H1 (cell line): ENCODE data around the gene NUB1. TPM values are rescaled to one million over a fixed set of nuclear protein-coding genes. Genes with fewer than 3 reads are reported as not detected.

Experiments used
- CTCF ChIA-PET: fragments of 300-600 bp; sonication (Branson Sonifier 250); formaldehyde crosslinking; loops from one replicate; lab custom pipeline; 2021; ENCODE audit not compliant: partially characterized antibody; lab: Charles Lee
- POLR2A ChIA-PET: fragments of 300-600 bp; sonication (Branson Sonifier 250); formaldehyde crosslinking; loops from one replicate; lab custom pipeline; 2021; ENCODE audit warnings: inconsistent platforms; ENCODE audit not compliant: partially characterized antibody; lab: Charles Lee
- DNase-seq, 2 experiments: peaks; one replicate each; pipeline versions ENCODE4 v3.0.0 to v3.0.0-alpha.2; 2010 to 2022; ENCODE audit warnings: low spot score in 2 of 2, low read depth in 1 of 2, mixed read lengths in 1 of 2
- FAIRE-seq: peaks from 2 replicates; lab custom pipeline; 2011; peaks lifted over from hg19 to GRCh38; lab: Jason Lieb, UNC
- H2AFZ ChIP-seq: 2 replicates; pipeline ENCODE4 v1.8.1; 2012; ENCODE audit warnings: low read length, inconsistent platforms
- H2AK5ac ChIP-seq: 2 replicates; pipeline ENCODE4 v1.6.1; 2013; ENCODE audit warnings: low read depth, low read length
- H2BK120ac ChIP-seq: replicated peaks from 2 replicates; pipeline ENCODE3; 2013; ENCODE audit warnings: low read depth, low read length, inconsistent platforms
- H2BK12ac ChIP-seq: 2 replicates; pipeline ENCODE4 v1.6.1; 2013; ENCODE audit warnings: low read depth, low read length
- H2BK15ac ChIP-seq: 2 replicates; pipeline ENCODE4 v1.6.1; 2013; ENCODE audit warnings: low read length
- H2BK20ac ChIP-seq: 2 replicates; pipeline ENCODE4 v1.6.1; 2013; ENCODE audit warnings: low read length
- H2BK5ac ChIP-seq: 2 replicates; pipeline ENCODE4 v1.6.1; 2013; ENCODE audit warnings: low read depth, low read length
- H3K14ac ChIP-seq: 2 replicates; pipeline ENCODE4 v1.6.1; 2013; ENCODE audit warnings: inconsistent platforms; ENCODE audit not compliant: insufficient read length
- H3K18ac ChIP-seq: 2 replicates; pipeline ENCODE4 v1.6.1; 2013; ENCODE audit warnings: low read length; ENCODE audit errors: extremely low read depth
- H3K23ac ChIP-seq: 2 replicates; pipeline ENCODE4 v1.6.1; 2013; ENCODE audit warnings: inconsistent platforms; ENCODE audit not compliant: insufficient read length
- H3K23me2 ChIP-seq: 2 replicates; pipeline ENCODE4 v1.6.1; 2013; ENCODE audit warnings: low read depth, low read length
- H3K27ac ChIP-seq: 2 replicates; pipeline ENCODE4 v1.6.1; 2011; ENCODE audit warnings: low read depth, low read length, inconsistent platforms
- H3K27me3 ChIP-seq, 4 experiments: replicated peaks in 1 of 4; 1 replicate in 1 of 4; 2 replicates in 3 of 4; pipeline versions ENCODE4 v1.6.1 to v1.8.1; 2011 to 2013; ENCODE audit warnings: low read length in 3 of 4, mild to moderate bottlenecking in 3 of 4, inconsistent platforms in 2 of 4, mixed read lengths in 2 of 4, moderate library complexity in 1 of 4; ENCODE audit not compliant: control insufficient read depth in 3 of 4, insufficient read depth in 3 of 4; ENCODE audit errors: extremely low read depth in 1 of 4
- H3K36me3 ChIP-seq, 4 experiments: 2 replicates each; pipeline versions ENCODE4 v1.6.1 to v1.8.1; 2011 to 2013; ENCODE audit warnings: mild to moderate bottlenecking in 4 of 4, low read length in 3 of 4, moderate library complexity in 2 of 4, control low read depth in 1 of 4, inconsistent platforms in 1 of 4; ENCODE audit not compliant: insufficient read depth in 4 of 4, control insufficient read depth in 2 of 4
- H3K4ac ChIP-seq: replicated peaks from 2 replicates; pipeline ENCODE3; 2013; ENCODE audit warnings: low read length, low read depth, mixed read lengths, inconsistent platforms; ENCODE audit not compliant: insufficient read length
- H3K4me1 ChIP-seq, 4 experiments: replicated peaks in 1 of 4; 1 replicate in 1 of 4; 2 replicates in 3 of 4; pipeline versions ENCODE4 v1.6.1 to v1.8.1; 2011 to 2013; ENCODE audit warnings: low read length in 3 of 4, inconsistent platforms in 2 of 4, mixed read lengths in 1 of 4; ENCODE audit not compliant: insufficient read depth in 4 of 4, control insufficient read depth in 3 of 4
- H3K4me2 ChIP-seq, 2 experiments: 2 replicates each; pipeline versions ENCODE4 v1.6.1 to v1.8.1; 2011 to 2013; ENCODE audit warnings: low read depth in 2 of 2, low read length in 2 of 2, control low read depth in 1 of 2, inconsistent platforms in 1 of 2, mild to moderate bottlenecking in 1 of 2; ENCODE audit not compliant: insufficient read depth in 1 of 2
- H3K4me3 ChIP-seq, 4 experiments: fragments of 200-600, 300-600 bp in 1 of 4; sonication (generic), shearing (Covaris generic), sonication (Bioruptor Twin) in 1 of 4; 2 replicates each; pipeline versions ENCODE4 v1.5.1 to v1.8.1; 2011 to 2016; ENCODE audit warnings: low read length in 4 of 4, low read depth in 3 of 4, control low read depth in 2 of 4, inconsistent platforms in 2 of 4, mild to moderate bottlenecking in 2 of 4, mixed read lengths in 1 of 4, moderate library complexity in 1 of 4; ENCODE audit not compliant: insufficient read depth in 2 of 4; ENCODE audit errors: extremely low read depth in 1 of 4
- H3K56ac ChIP-seq: replicated peaks from 2 replicates; pipeline ENCODE3; 2013; ENCODE audit warnings: low read depth, mild to moderate bottlenecking, mixed read lengths, low read length, inconsistent platforms; ENCODE audit not compliant: insufficient read length
- H3K79me1 ChIP-seq: 2 replicates; pipeline ENCODE4 v1.6.1; 2013; ENCODE audit warnings: low read depth, low read length, control low read depth
- H3K79me2 ChIP-seq, 2 experiments: 2 replicates each; pipeline versions ENCODE4 v1.6.1 to v1.8.1; 2012 to 2013; ENCODE audit warnings: low read length in 2 of 2, mild to moderate bottlenecking in 2 of 2, inconsistent platforms in 1 of 2; ENCODE audit not compliant: insufficient read depth in 2 of 2, control insufficient read depth in 1 of 2
- H3K9ac ChIP-seq, 4 experiments: replicated peaks in 1 of 4; 1 replicate in 1 of 4; 2 replicates in 3 of 4; pipeline versions ENCODE4 v1.6.1 to v1.8.1; 2011 to 2013; ENCODE audit warnings: low read depth in 3 of 4, low read length in 3 of 4, control low read depth in 2 of 4, mild to moderate bottlenecking in 2 of 4, moderate library complexity in 2 of 4, inconsistent platforms in 1 of 4; ENCODE audit errors: extremely low read depth in 1 of 4
- H3K9me3 ChIP-seq, 2 experiments: 2 replicates each; pipeline versions ENCODE4 v1.6.1 to v1.8.1; 2012 to 2013; ENCODE audit warnings: mild to moderate bottlenecking in 2 of 2, moderate library complexity in 2 of 2, control low read depth in 1 of 2, inconsistent platforms in 1 of 2, low read depth in 1 of 2, low read length in 1 of 2, mixed read lengths in 1 of 2; ENCODE audit not compliant: insufficient read depth in 2 of 2
- H4K20me1 ChIP-seq, 2 experiments: replicated peaks in 1 of 2; 2 replicates each; pipeline versions ENCODE3 to v1.8.1; 2011 to 2013; ENCODE audit warnings: inconsistent platforms in 2 of 2, low read length in 2 of 2, mild to moderate bottlenecking in 1 of 2; ENCODE audit not compliant: insufficient read depth in 2 of 2, control insufficient read depth in 1 of 2
- H4K5ac ChIP-seq: 2 replicates; pipeline ENCODE4 v1.6.1; 2013; ENCODE audit warnings: low read length, low read depth, mixed read lengths, inconsistent platforms; ENCODE audit not compliant: insufficient read length
- H4K8ac ChIP-seq: 2 replicates; pipeline ENCODE4 v1.8.0; 2013; ENCODE audit warnings: mild to moderate bottlenecking, moderate library complexity, low read length, inconsistent platforms; ENCODE audit not compliant: insufficient read depth; ENCODE audit errors: extremely low read depth
- H4K91ac ChIP-seq: replicated peaks from 2 replicates; pipeline ENCODE3; 2013; ENCODE audit warnings: low read length, mixed read lengths, inconsistent platforms; ENCODE audit not compliant: insufficient read length
- BACH1 ChIP-seq: IDR thresholded peaks from 2 replicates; pipeline ENCODE4 v1.6.1; 2012; ENCODE audit warnings: low read length, improper control_type of control experiment
- EGR1 ChIP-seq: IDR thresholded peaks from 2 replicates; pipeline ENCODE4 v1.6.1; 2011; ENCODE audit warnings: low read depth, low read length, borderline replicate concordance
- MAFK ChIP-seq: IDR thresholded peaks from 2 replicates; pipeline ENCODE4 v1.6.1; 2012; ENCODE audit warnings: low read depth, mild to moderate bottlenecking, improper control_type of control experiment, low read length
- SIN3A ChIP-seq, 2 experiments: IDR thresholded peaks in 1 of 2; conservative IDR thresholded peaks in 1 of 2; 2 replicates each; pipeline ENCODE4 v1.6.1; 2011 to 2012; ENCODE audit warnings: low read length in 2 of 2, improper control_type of control experiment in 1 of 2, low read depth in 1 of 2, mild to moderate bottlenecking in 1 of 2
- SRF ChIP-seq: IDR thresholded peaks from 2 replicates; pipeline ENCODE4 v1.6.1; 2011; ENCODE audit warnings: mild to moderate bottlenecking, low read depth, low read length, moderate library complexity
- TAF7 ChIP-seq: optimal IDR thresholded peaks from 2 replicates; pipeline ENCODE3; 2011; ENCODE audit warnings: low read depth, mild to moderate bottlenecking, inconsistent platforms, low read length, moderate library complexity, borderline replicate concordance
- YY1 ChIP-seq: IDR thresholded peaks from 2 replicates; pipeline ENCODE4 v1.6.1; 2011; ENCODE audit warnings: low read depth, mild to moderate bottlenecking, low read length
- WGBS, 2 experiments: shearing (Covaris generic) in 1 of 2; methylation state at CpG; one replicate each; pipeline versions ENCODE4 v1.1.6 to v1.1.7; 2013 to 2015; ENCODE audit warnings: low lambda C conversion rate in 2 of 2, mixed read lengths in 2 of 2, inconsistent platforms in 1 of 2, low coverage in 1 of 2, missing lambda C conversion rate in 1 of 2; ENCODE audit not compliant: insufficient replicate concordance in 2 of 2, insufficient coverage in 1 of 2, insufficient read length in 1 of 2; ENCODE audit errors: extremely low coverage in 1 of 2, missing lambda C conversion rate in 1 of 2; 5-methylcytosine and 5-hydroxymethylcytosine counted together
- polyA plus RNA-seq, 7 experiments: library from polyadenylated mRNA; depleted of rRNA in 3 of 7; stranded (reverse) in 5 of 7; unstranded in 2 of 7; fragments of >200 nt in 5 of 7; fragments of 200-250 nt in 2 of 7; gene quantifications; 1 replicate in 5 of 7; 2 replicates in 1 of 7; 4 replicates in 1 of 7; pipeline versions ENCODE4 v1.2.1 to v1.2.3, GENCODE V29; 2011 to 2013; ENCODE audit warnings: missing spikeins in 2 of 7, mixed read lengths in 2 of 7
- total RNA-seq: library from RNA; stranded (reverse); fragmentation: NEBNext Ultra II Directional; extraction: Animal tissue kit (Norgen Biotek cat#: 25700); gene quantifications from 2 replicates; pipeline ENCODE4 v1.2.1, GENCODE V29; 2021
- TF ChIP-seq, protein P1 (sequence below): IDR thresholded peaks from 2 replicates; pipeline ENCODE4 v1.6.1; 2011; ENCODE audit warnings: low read length, improper control_type of control experiment

Gene NUB1
- total and polyA plus RNA-seq, 2 of the 8 experiments (the other 6 are each of a cell fraction or from before 2014, with no cell fraction given) = 22.1 to 43.5 TPM

GRCh38 chr7:151337346-151337745, 4.3 kb upstream of the NUB1 start:
- Histone ChIP-seq H3K9me3 (no peaks in the 10 kb centered on the region), H3K27ac (no peak overlapping the region), H2AFZ (no peak overlapping the region), H3K4ac (no peak overlapping the region), H4K5ac (no peak overlapping the region), H3K9ac (no peak overlapping the region), H3K4me1 (peaks cover 0 to under 1% (median 0%) of the 10 kb centered on the region in 4 experiments; a peak in 3 of 7 replicates), H3K23ac (no peak overlapping the region), H3K56ac (no peak overlapping the region), H3K79me1 (no peaks in the 10 kb centered on the region), H3K18ac (no peak overlapping the region), H2BK5ac (no peak overlapping the region), H3K27me3 (no peaks in the 10 kb centered on the region), H3K36me3 (no peaks in the 10 kb centered on the region), H2AK5ac (no peak overlapping the region), H4K8ac (no peak overlapping the region), H3K79me2 (peaks cover 0 to 4% of the 10 kb centered on the region in 2 experiments; a peak in 2 of 4 replicates), H3K23me2 (peaks cover 4% of the 10 kb centered on the region), H2BK120ac (no peak overlapping the region), H3K4me2 (no peak overlapping the region), H2BK15ac (no peak overlapping the region), H2BK20ac (no peak overlapping the region), H2BK12ac (no peak overlapping the region), H3K4me3 (no peak overlapping the region), H3K14ac (no peak overlapping the region), H4K91ac (no peak overlapping the region), H4K20me1 (no peaks in the 10 kb centered on the region)
- DNase-seq (no peak), FAIRE-seq (no peak)
- TF ChIP-seq SRF = no peak
- no peak for TF ChIP-seq MAFK
- no peak for TF ChIP-seq SIN3A (conservative IDR thresholded peaks at IDR 0.05 in 1 of 2, IDR thresholded peaks at IDR 0.05 in 1 of 2; ENCODE audit: low read depth in 1 of 2, low read length in 2 of 2)
- TF ChIP-seq EGR1 = no peak
- no peak for TF ChIP-seq BACH1
- no peak for TF ChIP-seq YY1
- TF ChIP-seq, protein P1, sequence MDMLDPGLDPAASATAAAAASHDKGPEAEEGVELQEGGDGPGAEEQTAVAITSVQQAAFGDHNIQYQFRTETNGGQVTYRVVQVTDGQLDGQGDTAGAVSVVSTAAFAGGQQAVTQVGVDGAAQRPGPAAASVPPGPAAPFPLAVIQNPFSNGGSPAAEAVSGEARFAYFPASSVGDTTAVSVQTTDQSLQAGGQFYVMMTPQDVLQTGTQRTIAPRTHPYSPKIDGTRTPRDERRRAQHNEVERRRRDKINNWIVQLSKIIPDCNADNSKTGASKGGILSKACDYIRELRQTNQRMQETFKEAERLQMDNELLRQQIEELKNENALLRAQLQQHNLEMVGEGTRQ = no peak
- no peak for TF ChIP-seq TAF7
- ChIA-PET CTCF (interaction anchor here (8.5 kb wide), 1 partner anchor 21 kb away, joined by 75 read pairs; no protein-coding TSS in a partner anchor), POLR2A (interaction anchor here (0.7 kb wide), 1 partner anchor 417 kb away, joined by 4 read pairs; no protein-coding TSS in a partner anchor)
- 92% methylated on average over 2 of the region's 2 CpGs; no CpG with 5 or more reads in 1 of the 2 experiments for WGBS, 2 experiments
